GM18511 (cell line): ENCODE data around the gene ADCYAP1R1.
"Not testable (repeated sequence)": the region's sequence is repeated elsewhere in the genome, so short reads cannot be mapped to it uniquely, and the experiment has no call there.

Experiments used
- ATAC-seq: cut with Tn5 transposase; IDR thresholded peaks from one replicate; pipeline ENCODE4 v1.9.1; 2021; ENCODE audit warnings: mild to moderate bottlenecking, moderate library complexity; ENCODE audit not compliant: unreplicated experiment

ADCYAP1R1 gene

GRCh38 chr7:31126976-31127375 is 74.9 kb downstream of the ADCYAP1R1 start:
- ATAC-seq: no peak

- ATAC-seq: no peak
Observed at GRCh38 chr7:31129067-31129466, 77.0 kb downstream of the ADCYAP1R1 start.

- ATAC-seq: no peak
Observed at GRCh38 chr7:31133497-31133896, 81.4 kb downstream of the ADCYAP1R1 start.

DNA sequence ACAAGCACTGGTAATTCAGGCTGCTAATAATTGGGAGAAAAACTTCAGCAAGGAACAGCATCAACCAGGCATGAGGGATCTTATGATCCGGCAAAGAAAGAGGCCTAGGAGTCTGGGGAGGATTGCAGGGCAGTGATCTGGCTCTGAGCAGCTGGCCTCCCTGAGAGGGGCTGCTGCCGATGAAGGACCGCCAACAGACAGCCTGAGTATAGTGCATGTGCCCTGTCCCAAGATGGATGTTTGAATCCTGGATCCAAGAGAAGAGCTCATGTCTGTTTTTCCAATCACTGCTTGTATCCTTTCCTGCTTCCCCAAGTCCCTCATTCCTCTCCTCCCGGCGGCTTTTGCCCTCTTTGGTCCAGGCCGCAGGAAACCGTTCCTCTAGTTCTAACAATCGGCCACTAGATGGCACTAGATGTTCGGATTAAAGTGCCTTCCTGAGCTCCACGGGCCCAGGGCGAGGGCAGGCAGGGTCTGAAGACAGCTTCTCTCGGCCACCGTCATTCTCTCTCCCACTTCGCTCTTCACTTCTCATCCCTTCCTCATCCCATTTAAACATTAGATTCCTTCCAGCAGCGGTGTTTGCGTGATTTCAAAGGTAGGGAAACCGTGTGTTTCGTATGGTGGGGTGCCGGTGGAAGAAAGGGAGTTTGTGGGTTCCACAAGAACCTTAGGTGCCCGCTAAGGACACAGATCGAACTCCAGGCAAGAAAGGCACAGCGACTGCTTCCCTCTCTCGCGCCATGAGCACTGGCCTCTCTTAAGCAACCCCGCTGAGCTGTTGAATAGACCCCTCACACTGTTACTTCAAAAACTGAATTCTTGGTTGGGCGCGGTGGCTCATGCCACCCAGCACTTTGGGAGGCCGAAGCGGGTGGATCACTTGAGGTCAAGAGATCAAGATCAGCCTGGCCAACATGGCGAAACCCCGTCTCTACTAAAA is 82.4 kb downstream of the ADCYAP1R1 start:
- peak; percentile 96 for ATAC-seq

DNA sequence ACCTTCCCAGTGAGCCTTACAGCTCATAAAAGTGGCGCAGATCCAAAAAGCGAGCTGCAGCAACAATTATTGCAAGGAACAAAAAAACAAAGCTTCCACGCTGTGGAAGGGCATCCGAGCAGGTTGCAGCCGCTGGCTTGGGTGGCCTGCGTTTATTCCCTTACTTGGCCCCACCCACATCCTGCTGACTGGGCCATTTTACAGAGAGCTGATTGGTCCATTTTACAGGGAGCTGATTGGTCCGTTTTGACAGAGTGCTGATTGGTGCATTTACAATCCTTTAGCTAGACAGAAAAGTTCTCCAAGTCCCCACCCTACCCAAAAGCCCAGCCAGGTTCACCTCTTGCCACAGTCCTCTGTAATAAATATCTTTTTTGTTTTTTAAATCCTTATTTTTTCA is 85.1 kb downstream of the ADCYAP1R1 start:
- ATAC-seq: no peak

DNA sequence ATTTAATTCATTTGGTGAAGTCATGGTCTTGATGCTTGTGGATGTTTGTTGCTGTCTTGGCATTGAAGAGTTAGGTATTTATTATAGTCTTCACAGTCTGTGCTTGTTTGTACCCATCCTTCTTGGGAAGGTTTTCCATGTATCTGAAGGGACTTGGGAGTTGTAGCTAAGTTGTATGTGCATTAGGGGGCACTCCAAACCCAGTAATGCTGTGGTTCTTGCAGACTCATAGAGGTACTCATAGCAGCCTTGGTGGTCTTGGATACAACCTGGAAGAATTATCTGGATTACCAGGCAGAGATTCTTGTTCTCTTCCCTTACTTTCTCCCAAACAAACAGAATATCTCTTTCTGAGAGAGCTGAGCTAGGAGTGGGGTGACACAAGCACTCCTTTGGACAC is 93.2 kb downstream of the ADCYAP1R1 start:
- no peak for ATAC-seq

GRCh38 chr7:31146030-31146429 is 93.9 kb downstream of the ADCYAP1R1 start:
- no peak for ATAC-seq

GRCh38 chr7:31146538-31146937 is 94.4 kb downstream of the ADCYAP1R1 start:
- no peak for ATAC-seq

GRCh38 chr7:31151849-31152248 is 99.7 kb downstream of the ADCYAP1R1 start:
- no peak for ATAC-seq

DNA sequence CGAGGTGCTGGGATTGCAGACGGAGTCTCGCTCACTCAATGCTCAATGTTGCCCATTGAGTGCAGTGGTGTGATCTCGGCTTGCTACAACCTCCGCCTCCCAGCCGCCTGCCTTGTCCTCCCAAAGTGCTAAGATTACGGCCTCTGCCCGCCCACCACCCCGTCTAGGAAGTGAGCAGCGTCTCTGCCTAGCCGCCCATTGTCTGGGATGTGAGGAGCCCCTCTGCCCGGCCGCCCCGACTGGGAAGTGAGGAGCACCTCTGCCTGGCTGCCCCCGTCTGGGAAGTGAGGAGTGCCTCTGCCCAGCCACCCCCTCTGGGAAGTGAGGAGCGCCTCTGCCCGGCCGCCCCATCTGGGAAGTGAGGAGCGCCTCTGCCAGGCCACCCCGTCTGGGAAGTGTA is 101.2 kb downstream of the ADCYAP1R1 start:
- ATAC-seq: not testable (repeated sequence)

DNA sequence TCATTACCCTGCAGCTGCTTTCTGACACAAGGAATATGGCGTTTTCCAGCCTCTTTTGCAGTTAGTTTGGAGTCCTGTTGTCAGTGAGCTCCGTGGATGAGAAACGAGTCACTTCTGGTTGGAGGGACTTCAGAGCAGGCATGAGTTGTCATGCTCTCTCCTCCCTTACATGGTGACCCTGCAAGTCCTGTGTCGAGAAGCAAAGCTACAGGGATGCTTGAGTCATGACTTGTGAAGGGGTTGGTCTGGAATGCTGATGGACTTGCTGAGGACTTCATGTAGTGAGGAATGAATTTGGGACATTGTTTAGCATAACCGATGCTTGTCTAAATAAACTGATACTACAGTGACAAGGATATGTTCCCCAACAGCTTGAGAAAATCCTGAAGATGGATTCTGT is 108.8 kb downstream of the ADCYAP1R1 start:
- ATAC-seq: no peak
